Hepatocyte (in vitro differentiated cells): Measurements from ENCODE around the gene CDC5L. TPM values are rescaled to one million over a fixed set of nuclear protein-coding genes. Genes with fewer than 3 reads are reported as not detected.

ENCODE experiments used
- DNase-seq: peaks from one replicate; pipeline ENCODE4 v3.0.0-alpha.2; 2016; ENCODE audit warnings: low spot score
- H2AFZ ChIP-seq: fragments of 200-600 bp; sonication (generic); 2 replicates; pipeline ENCODE4 v1.6.0; 2016; ENCODE audit warnings: antibody characterized with exemption, mild to moderate bottlenecking
- H3K27ac ChIP-seq: fragments of 200-600 bp; sonication (generic); 2 replicates; pipeline ENCODE4 v1.5.1; 2016; ENCODE audit warnings: mild to moderate bottlenecking
- H3K27me3 ChIP-seq: fragments of 200-600 bp; sonication (generic); 2 replicates; pipeline ENCODE4 v1.6.1; 2016
- H3K36me3 ChIP-seq: fragments of 200-600 bp; sonication (generic); replicated peaks from 2 replicates; pipeline ENCODE4 v1.5.1; 2016; ENCODE audit warnings: low read depth; ENCODE audit not compliant: insufficient read depth
- H3K4me1 ChIP-seq: fragments of 200-600 bp; sonication (generic); 2 replicates; pipeline ENCODE4 v1.5.1; 2016; ENCODE audit warnings: mild to moderate bottlenecking, moderate library complexity; ENCODE audit not compliant: insufficient read depth
- H3K4me2 ChIP-seq: fragments of 200-600 bp; sonication (generic); 2 replicates; pipeline ENCODE4 v1.6.0; 2016
- H3K4me3 ChIP-seq: fragments of 200-600 bp; sonication (generic); 2 replicates; pipeline ENCODE4 v1.5.1; 2016; ENCODE audit warnings: mild to moderate bottlenecking
- H3K79me2 ChIP-seq: fragments of 200-600 bp; sonication (generic); 2 replicates; pipeline ENCODE4 v1.6.0; 2017; ENCODE audit warnings: mild to moderate bottlenecking
- H3K9me2 ChIP-seq: fragments of 200-600 bp; sonication (generic); replicated peaks from 2 replicates; pipeline ENCODE4 v1.6.0; 2017; ENCODE audit warnings: mild to moderate bottlenecking; ENCODE audit not compliant: insufficient read depth
- H3K9me3 ChIP-seq: fragments of 200-600 bp; sonication (generic); 2 replicates; pipeline ENCODE4 v1.5.1; 2016; ENCODE audit warnings: low read depth, mild to moderate bottlenecking
- H4K20me1 ChIP-seq: fragments of 200-600 bp; sonication (generic); 2 replicates; pipeline ENCODE4 v1.6.0; 2016; ENCODE audit warnings: mild to moderate bottlenecking; ENCODE audit not compliant: insufficient read depth, poor library complexity, severe bottlenecking
- CTCF ChIP-seq: fragments of 200-600 bp; sonication (generic); IDR thresholded peaks from 2 replicates; pipeline ENCODE4 v1.5.1; 2016; ENCODE audit warnings: antibody characterized with exemption, mild to moderate bottlenecking; ENCODE audit not compliant: poor library complexity
- EZH2 ChIP-seq: fragments of 200-600 bp; sonication (generic); IDR thresholded peaks from 2 replicates; pipeline ENCODE4 v1.6.1; 2016; ENCODE audit warnings: antibody characterized with exemption, mild to moderate bottlenecking, borderline replicate concordance
- EZH2phosphoT487 ChIP-seq: fragments of 200-600 bp; sonication (generic); IDR thresholded peaks from one replicate; pipeline ENCODE4 v1.6.1; 2018; ENCODE audit warnings: antibody characterized with exemption, mild to moderate bottlenecking, low read depth, moderate library complexity; ENCODE audit not compliant: unreplicated experiment, severe bottlenecking
- WGBS: methylation state at CpG from one replicate; pipeline ENCODE4 v1.1.6; 2016; ENCODE audit warnings: low lambda C conversion rate; ENCODE audit errors: missing lambda C conversion rate; 5-methylcytosine and 5-hydroxymethylcytosine counted together
- polyA plus RNA-seq: library from polyadenylated mRNA; unstranded; fragments of >200 nt; fragmentation: Nextera tagmentation; extraction: Ambion mirVana; gene quantifications from 2 replicates; pipeline ENCODE4 v1.2.1, GENCODE V29; 2016
- total RNA-seq: library from RNA; depleted of rRNA; stranded (reverse); fragments of >200 nt; gene quantifications from 2 replicates; pipeline ENCODE4 v1.2.3, GENCODE V29; 2014

CDC5L gene
- total and polyA plus RNA-seq, 2 experiments from 2014 or later = 10.0 to 23.1 TPM

- TF ChIP-seq CTCF (no peak), EZH2 (no peak), EZH2phosphoT487 (no peak)
- Histone ChIP-seq H3K9me3 (no peaks in the 10 kb centered on the region), H3K9me2 (no peaks in the 10 kb centered on the region), H3K4me3 (no peak overlapping the region), H4K20me1 (no peaks in the 10 kb centered on the region), H3K4me2 (peak overlapping the region; percentile 64), H2AFZ (peak overlapping the region; percentile 23), H3K79me2 (no peaks in the 10 kb centered on the region), H3K27ac (peak overlapping the region; percentile 6), H3K4me1 (peaks cover 6% of the 10 kb centered on the region), H3K27me3 (no peaks in the 10 kb centered on the region), H3K36me3 (no peaks in the 10 kb centered on the region)
- DNase-seq = no peak
- 68% methylated on average over 5 of the region's 5 CpGs for WGBS
Observed at GRCh38 chr6:44456966-44457292, 69.4 kb downstream of the CDC5L start.

- Histone ChIP-seq H3K27ac (no peak overlapping the region), H3K9me2 (no peaks in the 10 kb centered on the region), H3K79me2 (no peaks in the 10 kb centered on the region), H3K4me1 (peaks cover 6% of the 10 kb centered on the region), H4K20me1 (no peaks in the 10 kb centered on the region), H3K9me3 (no peaks in the 10 kb centered on the region), H3K36me3 (no peaks in the 10 kb centered on the region), H2AFZ (no peak overlapping the region), H3K4me3 (no peak overlapping the region), H3K27me3 (no peaks in the 10 kb centered on the region), H3K4me2 (no peak overlapping the region)
- TF ChIP-seq CTCF (no peak), EZH2phosphoT487 (no peak), EZH2 (no peak)
- 94% methylated on average over 9 of the region's 9 CpGs for WGBS
- DNase-seq = no peak
Observed at GRCh38 chr6:44457596-44457995, 70.1 kb downstream of the CDC5L start.

- no peaks in the 10 kb centered on the region for H3K79me2 ChIP-seq
- TF ChIP-seq CTCF (no peak), EZH2phosphoT487 (no peak)
- no peaks in the 10 kb centered on the region for H3K27me3 ChIP-seq
- no peak overlapping the region for H3K27ac ChIP-seq
- no peaks in the 10 kb centered on the region for H4K20me1 ChIP-seq
- H3K4me2 ChIP-seq = no peak overlapping the region
- no peaks in the 10 kb centered on the region for H3K36me3 ChIP-seq
- 99% methylated on average over 6 of the region's 6 CpGs for WGBS
- peaks cover 6% of the 10 kb centered on the region for H3K4me1 ChIP-seq
- H3K9me2 ChIP-seq = no peaks in the 10 kb centered on the region
- H2AFZ ChIP-seq = no peak overlapping the region
- H3K4me3 ChIP-seq = no peak overlapping the region
- H3K9me3 ChIP-seq = no peaks in the 10 kb centered on the region
- no peak for DNase-seq
Observed at GRCh38 chr6:44458551-44458950, 71.0 kb downstream of the CDC5L start.

- H3K9me2 ChIP-seq = no peaks in the 10 kb centered on the region
- WGBS = 94% methylated on average over 15 of the region's 15 CpGs
- H3K27ac ChIP-seq = no peak overlapping the region
- no peaks in the 10 kb centered on the region for H3K36me3 ChIP-seq
- H3K4me2 ChIP-seq = no peak overlapping the region
- peaks cover 9% of the 10 kb centered on the region for H3K4me1 ChIP-seq
- H4K20me1 ChIP-seq = no peaks in the 10 kb centered on the region
- H3K9me3 ChIP-seq = no peaks in the 10 kb centered on the region
- no peak overlapping the region for H2AFZ ChIP-seq
- DNase-seq = no peak
- no peak overlapping the region for H3K4me3 ChIP-seq
- no peaks in the 10 kb centered on the region for H3K27me3 ChIP-seq
- no peaks in the 10 kb centered on the region for H3K79me2 ChIP-seq
- TF ChIP-seq EZH2phosphoT487 = no peak
- TF ChIP-seq EZH2 = no peak
- no peak for TF ChIP-seq CTCF
Observed at GRCh38 chr6:44462335-44462734, 74.8 kb downstream of the CDC5L start.
